Measurements from ENCODE around the gene LACTB.
A peak's percentile ranks its signal among the peaks of the same experiment; 100 is the strongest.

GRCh38 chr15:63073497-63074172 lies 48.0 kb upstream of the LACTB start:
- no peak for TF ChIP-seq CTCF (IDR thresholded peaks at IDR 0.05)
- TF ChIP-seq POLR2A (IDR thresholded peaks at IDR 0.05), result peak in 1 of 2 donors; percentile 13

Measured in Peyer's patch (tissue), 4 donors.